GM18498 (cell line): ENCODE results near the gene CMTM5.
"Not testable (repeated sequence)": the region's sequence is repeated elsewhere in the genome, so short reads cannot be mapped to it uniquely, and the experiment has no call there.

Experiments used
- ATAC-seq: cut with Tn5 transposase; IDR thresholded peaks from one replicate; pipeline ENCODE4 v1.9.1; 2021; ENCODE audit warnings: mild to moderate bottlenecking, moderate library complexity; ENCODE audit not compliant: unreplicated experiment

The CMTM5 gene

GRCh38 chr14:23411563-23412525 is 35.0 kb downstream of the CMTM5 start:
- no peak for ATAC-seq

- no peak for ATAC-seq
These were observed 36.8 kb downstream of the CMTM5 start for GRCh38 chr14:23413681-23414080.

GRCh38 chr14:23414254-23414653 is 37.4 kb downstream of the CMTM5 start:
- ATAC-seq, result no peak

- no peak for ATAC-seq
These were observed 38.3 kb downstream of the CMTM5 start for GRCh38 chr14:23414906-23415820.

GRCh38 chr14:23415821-23416778 is 39.3 kb downstream of the CMTM5 start:
- ATAC-seq, result no peak

GRCh38 chr14:23416801-23417200 is 40.0 kb downstream of the CMTM5 start:
- ATAC-seq, result no peak

- ATAC-seq, result not testable (repeated sequence)
These were observed 40.4 kb downstream of the CMTM5 start for GRCh38 chr14:23417269-23417668.

GRCh38 chr14:23418021-23418420 is 41.2 kb downstream of the CMTM5 start:
- ATAC-seq, result no peak

GRCh38 chr14:23419646-23420045 is 42.8 kb downstream of the CMTM5 start:
- not testable (repeated sequence) for ATAC-seq

GRCh38 chr14:23421594-23421993 is 44.7 kb downstream of the CMTM5 start:
- ATAC-seq, result no peak

- no peak for ATAC-seq
These were observed 46.8 kb downstream of the CMTM5 start for GRCh38 chr14:23423657-23424056.

GRCh38 chr14:23425169-23425568 is 48.3 kb downstream of the CMTM5 start:
- ATAC-seq, result no peak

GRCh38 chr14:23425798-23426197 is 49.0 kb downstream of the CMTM5 start:
- not testable (repeated sequence) for ATAC-seq

- no peak for ATAC-seq
These were observed 52.0 kb downstream of the CMTM5 start for GRCh38 chr14:23428686-23429495.
